DMS 273 (cell line): ENCODE measurements around the gene PCBP3.

Source experiments
- DNase-seq: peaks from one replicate; lab custom pipeline; 2025; ENCODE audit not compliant: unreplicated experiment; lab: John Stamatoyannopoulos, UW

The PCBP3 gene

GRCh38 chr21:45919593-45919992, 276.1 kb downstream of the PCBP3 start:
- DNase-seq, result no peak

DNA sequence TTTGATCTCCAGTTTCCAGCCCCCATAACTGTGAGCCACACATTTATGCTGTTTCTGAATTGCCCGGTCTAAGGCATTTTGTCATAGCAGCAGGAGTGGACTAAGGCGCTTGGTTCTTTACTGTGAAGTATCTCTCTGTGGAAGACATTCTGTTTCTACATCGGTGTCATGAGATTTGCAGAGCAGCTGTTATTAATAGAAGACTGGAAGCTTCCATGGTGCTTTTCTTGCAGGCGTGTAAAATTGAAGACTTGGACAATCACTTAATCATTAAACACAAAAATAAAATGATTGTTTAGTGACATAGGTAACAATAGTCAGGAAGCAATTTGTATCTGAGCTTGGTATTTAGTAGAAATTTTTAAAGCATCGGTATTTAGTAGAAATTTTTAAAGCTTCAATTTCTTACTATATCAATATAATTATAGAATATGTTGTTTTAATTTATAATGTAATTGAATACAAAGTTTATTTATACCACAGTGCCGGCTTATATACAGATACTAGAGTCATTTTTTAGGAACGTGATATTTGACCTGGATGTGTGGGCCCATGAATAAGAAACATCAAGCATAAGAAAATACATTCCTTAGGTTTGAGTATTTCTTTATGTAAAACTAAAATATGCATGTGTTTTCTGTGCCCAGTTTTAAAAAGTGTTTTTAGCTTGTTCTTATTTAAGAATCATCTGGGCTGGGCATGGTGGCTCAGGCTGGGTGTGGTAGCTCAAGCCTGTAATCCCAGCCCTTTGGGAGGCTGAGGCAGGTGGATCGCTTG, 277.5 kb downstream of the PCBP3 start:
- no peak for DNase-seq

DNA sequence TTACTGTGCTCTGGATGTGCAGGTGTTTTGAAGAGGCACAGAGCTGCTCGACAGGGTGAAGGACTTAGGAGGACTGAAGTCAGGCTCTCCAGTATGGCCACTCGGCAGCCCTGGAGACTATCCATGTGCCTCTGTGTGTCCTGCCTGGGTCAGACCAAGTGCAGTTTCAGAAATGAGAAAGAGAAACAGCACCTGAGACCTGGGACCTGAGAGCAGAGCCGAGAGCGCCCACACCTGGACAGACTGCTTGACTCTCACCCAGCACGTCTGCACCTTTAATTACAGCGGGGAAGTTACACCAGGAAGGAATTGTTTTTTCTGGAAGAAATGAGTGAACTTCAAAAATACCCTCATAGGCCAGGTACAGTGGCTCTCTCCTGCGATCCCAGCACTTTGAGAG, 278.4 kb downstream of the PCBP3 start:
- no peak for DNase-seq

- no peak for DNase-seq
Measured at GRCh38 chr21:45922648-45923047, 279.1 kb downstream of the PCBP3 start.

DNA sequence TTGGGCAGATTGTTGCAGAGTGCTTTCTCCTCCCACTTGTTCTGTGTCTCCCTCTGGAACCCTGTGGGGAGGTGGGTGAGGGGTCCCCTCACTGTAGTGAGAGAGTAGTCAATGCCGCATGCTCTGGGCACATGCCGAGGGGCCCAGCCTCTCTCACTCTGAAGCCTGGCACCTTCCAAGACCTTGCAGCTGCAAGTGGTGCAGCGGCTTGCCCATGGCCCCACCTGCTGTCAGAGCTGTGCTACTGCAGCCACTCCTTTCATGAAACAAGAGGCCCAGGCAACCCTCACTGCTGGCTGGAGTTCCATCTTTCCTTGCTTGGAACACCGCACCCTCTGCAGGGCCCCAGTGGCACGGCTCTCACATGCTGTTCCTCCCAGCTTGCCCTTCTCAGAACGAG, 279.6 kb downstream of the PCBP3 start:
- DNase-seq, result peak; percentile 65

DNA sequence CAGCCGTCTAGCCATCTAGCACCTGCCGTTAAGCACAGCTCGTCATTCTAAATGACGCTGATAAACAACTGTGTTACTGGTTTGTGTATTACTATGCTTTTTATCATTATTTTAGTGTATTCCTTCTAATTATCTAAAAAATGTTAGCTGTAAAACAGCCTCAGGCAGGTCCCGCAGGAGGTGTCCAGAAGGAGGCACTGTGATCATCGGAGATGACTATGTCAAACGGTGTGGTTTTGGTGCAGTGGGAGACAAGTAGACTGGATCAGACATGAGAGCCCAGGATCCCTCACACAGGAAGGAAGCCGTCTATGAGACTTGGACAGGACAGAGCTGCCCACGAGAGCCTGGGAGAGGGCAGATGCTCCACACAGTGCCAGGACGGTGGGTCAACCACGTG, 282.8 kb downstream of the PCBP3 start:
- no peak for DNase-seq

GRCh38 chr21:45927032-45927431, 283.5 kb downstream of the PCBP3 start:
- DNase-seq, result no peak

DNA sequence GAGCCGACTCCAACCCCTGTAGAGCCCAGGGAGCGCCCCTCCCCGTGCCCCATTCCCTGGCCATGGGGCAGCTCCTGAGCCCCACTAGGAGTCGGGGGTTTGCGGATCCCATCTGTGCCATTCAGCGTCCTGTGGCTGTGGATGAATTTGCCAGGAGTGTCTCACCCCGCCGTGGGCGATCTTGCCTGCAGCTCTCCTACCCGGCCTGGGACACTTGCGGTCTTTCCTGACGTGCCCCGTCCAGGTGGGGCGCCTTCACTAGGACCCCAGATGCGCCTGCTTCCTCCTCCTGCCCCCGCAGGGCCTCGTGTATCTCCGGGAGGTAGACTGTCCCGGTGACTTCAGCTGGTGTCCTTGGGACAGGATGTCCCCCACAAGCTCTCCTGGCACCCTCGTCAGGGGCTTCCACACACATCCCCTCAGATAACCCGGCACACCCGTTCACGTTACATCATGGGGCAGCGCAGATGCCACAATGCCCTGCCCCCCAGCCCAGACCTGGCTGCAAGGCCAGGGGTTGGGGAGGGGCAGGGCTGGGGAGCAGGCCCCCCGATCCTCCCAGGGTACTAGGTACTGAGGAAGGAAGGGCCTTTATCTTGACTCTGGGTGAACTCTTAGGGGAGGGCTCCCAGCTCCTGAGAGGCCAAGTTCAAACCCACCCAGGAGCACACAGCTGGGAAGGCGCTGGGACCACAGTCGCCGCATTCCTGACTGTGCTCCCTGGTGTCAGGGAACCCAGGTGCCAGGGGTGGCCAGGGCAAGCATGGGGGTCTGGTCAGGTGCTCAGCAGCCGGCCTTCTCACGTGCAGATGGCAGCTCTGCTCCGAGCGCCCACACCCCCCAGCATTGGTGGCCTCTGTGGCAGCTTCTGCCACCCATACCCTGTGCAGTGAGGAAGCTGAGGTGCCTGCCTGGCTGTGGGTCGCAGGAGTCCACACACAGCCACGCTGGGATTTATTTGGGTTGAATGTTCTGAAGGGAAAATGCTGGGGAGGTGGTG, 284.6 kb downstream of the PCBP3 start:
- no peak for DNase-seq

GRCh38 chr21:45929449-45929848, 285.9 kb downstream of the PCBP3 start:
- DNase-seq, result no peak

DNA sequence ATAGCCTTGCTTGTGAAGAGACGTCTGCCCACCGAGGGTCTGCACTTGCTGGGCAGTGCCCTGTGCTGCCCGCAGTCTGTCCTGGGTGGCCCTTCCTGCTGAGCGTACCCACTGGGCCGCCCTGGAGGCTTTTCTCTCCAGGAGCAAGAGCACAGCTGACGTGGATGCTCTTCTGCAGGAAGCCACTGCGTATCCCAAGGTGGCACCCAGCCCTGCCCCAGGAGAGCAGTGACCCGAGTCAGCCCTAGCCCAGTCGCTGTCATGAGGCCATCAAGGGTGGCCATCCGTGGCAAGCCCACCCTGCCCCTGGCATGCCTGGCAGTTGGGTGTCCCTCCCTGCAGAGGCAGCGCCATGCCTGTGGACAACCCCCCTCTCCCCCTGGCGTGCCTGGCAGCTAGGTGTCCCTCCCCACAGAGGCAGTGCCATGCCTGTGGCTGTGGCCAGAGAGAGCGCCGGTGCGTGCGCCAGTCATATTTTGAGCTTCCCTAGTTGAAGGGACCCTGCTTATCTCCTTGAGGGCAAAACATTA, 286.8 kb downstream of the PCBP3 start:
- DNase-seq, result no peak

GRCh38 chr21:45930792-45931191, 287.3 kb downstream of the PCBP3 start:
- DNase-seq, result no peak

DNA sequence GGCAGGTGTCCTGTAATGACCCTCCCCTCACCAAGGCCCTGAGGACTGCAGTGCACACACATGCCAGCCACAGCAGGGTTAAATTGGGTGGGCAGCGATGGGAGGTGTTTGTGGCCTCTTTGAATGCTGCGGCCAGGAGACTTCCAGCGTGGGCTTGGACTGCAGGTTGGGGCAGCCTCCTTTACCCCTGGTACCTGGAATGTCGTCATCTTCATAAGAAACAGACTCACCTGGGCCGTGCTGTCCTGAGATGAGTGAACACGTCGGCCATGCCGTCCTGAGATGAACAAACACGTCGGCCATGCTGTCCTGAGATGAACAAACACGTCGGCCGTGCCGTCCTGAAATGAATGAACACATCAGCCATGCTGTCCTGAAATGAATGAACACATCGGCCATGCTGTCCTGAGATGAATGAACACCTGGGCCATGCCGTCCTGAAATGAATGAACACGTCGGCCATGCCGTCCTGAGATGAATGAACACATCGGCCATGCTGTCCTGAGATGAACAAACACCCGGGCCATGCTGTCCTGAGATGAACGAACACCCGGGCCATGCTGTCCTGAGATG, 288.0 kb downstream of the PCBP3 start:
- DNase-seq, result no peak

- DNase-seq, result no peak
Measured at GRCh38 chr21:45932922-45933502, 289.5 kb downstream of the PCBP3 start.

DNA sequence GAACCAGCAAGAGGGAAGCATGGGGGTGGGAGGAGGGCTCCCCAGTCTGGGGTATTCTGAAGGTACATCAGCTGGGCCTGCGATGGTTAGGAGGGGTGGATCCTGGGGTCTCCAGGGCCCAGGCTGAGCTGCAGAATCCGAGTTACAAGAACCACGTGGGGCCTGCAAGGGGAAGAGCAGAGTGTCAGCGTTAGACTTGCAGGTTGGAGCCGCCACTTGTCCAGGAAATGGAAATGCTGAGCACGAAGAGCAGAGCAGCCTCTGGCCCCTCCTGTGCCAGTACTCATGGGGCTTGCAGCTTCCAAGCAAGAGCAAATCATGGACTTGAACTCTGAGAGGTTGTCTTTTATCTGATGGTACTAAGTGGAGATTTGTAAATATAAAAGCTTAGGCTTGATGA, 290.6 kb downstream of the PCBP3 start:
- no peak for DNase-seq

DNA sequence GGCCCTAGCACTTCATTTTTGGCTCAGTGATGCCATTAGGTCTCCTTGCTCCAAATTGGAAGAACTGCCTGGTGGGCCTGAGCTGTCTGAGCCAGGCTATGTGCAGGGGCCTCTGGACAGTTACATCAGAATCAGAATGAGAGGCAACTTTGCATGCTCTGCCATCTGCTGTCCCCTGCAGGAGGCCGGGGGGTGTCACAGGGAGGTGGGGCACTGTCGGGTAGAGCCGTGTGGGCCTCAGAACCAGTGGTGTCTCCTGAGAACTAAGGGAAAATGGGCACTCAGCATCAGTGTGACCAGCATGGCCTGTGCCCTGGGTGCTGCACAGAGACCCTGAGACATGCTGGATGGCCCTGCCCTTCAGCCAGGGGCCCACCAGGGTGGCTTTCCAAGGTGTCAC, 291.0 kb downstream of the PCBP3 start:
- no peak for DNase-seq

DNA sequence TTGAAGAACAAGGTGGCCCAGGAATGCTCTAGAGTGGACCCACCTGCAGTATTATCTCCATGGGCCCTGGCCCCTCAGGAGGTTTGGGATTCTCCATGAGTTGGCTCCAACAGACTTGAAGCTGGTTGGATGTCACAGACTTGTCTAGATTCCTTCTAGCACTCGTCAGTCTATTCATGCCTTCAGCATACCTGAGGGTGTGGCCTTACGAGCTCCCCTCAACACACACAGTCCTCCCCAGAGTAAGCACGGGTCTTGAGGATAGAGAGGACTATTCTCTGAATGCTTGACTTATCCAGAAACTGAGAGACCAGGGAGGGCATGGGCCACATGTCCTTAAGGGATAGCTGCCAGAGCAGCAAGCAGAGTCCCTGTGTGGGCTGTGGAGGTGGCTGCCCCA, 292.1 kb downstream of the PCBP3 start:
- peak; percentile 80 for DNase-seq

DNA sequence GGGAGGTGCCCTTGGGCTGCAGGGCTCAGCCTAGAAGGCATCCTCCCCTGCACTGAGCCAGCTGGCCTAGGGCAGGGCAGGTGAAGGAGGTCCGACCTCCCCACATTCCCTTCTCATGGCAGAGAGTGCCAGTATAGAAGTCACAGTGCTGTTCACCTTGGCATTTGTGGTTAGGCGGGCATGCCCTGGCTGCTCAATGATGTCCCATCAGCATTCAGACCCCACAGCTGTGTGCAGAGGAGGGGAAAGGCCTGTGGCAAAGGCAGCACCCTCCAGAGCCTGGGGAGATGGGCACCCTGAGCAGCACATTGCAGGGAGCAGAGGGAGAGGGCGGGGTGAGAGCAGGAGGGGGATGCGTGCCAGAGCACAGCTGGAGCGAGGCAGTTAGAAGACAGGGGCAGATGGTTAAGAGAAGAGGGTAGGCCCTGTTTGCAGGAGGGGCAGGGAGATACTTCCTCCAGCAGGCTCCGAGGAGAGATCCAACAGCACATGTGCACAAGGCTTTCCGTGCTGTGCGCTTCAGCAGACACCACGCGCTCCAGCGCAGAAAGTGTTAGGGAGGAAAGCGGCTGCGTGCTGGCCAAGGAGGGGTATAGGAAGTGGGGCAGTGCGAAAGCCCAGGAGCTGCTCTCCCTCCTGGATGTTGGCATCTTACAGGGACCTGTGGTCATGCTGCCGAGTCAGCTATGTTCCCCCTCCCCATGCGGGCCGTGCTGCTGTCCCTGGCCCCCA, 294.4 kb downstream of the PCBP3 start:
- peak; percentile 93 for DNase-seq

DNA sequence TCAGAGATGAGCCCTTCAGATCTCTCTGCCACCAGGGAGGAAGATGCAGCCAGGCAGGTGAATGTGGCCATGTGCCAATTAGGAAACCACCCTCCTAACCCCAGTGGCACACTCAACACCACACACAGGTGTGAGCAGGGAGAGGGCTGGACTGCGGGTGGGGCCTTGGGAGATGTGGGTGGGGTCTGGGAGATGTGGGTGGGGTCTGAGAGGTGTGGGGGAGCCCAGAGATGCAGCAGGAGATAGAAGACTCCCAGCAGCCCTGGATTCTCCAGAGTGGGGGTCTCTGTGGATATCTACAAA, 294.9 kb downstream of the PCBP3 start:
- DNase-seq, result no peak

- no peak for DNase-seq
Measured at GRCh38 chr21:45938811-45939520, 295.4 kb downstream of the PCBP3 start.

GRCh38 chr21:45939521-45940045, 296.1 kb downstream of the PCBP3 start:
- DNase-seq, result no peak
